Inflammatory macrophage treated with lipopolysaccharide for 1 hour (primary cell): Measurements from ENCODE around the gene ATF7IP.
"Not testable (repeated sequence)": the region's sequence is repeated elsewhere in the genome, so short reads cannot be mapped to it uniquely, and the experiment has no call there.

Experiments used
- DNase-seq, 2 donors: peaks; one replicate each; pipeline ENCODE4 v3.0.0-alpha.2; 2020 to 2022

ATF7IP gene

DNA sequence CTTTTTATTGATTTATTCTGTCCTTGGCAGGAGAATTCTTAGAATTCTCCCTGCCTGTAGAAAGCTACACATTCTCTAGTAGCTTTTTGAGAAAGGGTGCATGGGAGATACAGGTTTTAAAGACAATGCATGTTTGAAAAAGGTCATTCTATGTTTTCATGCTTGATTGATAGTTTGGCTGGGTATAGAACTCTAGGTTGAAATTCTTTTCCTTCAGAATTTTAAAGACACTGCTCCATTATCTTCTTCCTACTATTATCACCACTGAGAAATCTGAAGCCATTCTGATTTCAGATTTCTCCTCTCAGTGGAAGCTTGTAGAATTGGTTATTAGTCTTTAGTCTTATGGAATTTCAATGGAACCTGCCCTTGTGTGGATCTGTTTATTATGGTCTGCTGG is 14.0 kb downstream of the ATF7IP start:
- no peak for DNase-seq

- peak; percentile 85 to 88 for DNase-seq
Measured at GRCh38 chr12:14384783-14385638, 19.5 kb downstream of the ATF7IP start.

- peak; percentile 48 to 53 for DNase-seq
Measured at GRCh38 chr12:14387219-14387871, 21.9 kb downstream of the ATF7IP start.

GRCh38 chr12:14390449-14390848 is 25.0 kb downstream of the ATF7IP start:
- DNase-seq, result no peak

- DNase-seq, result no peak
Measured at GRCh38 chr12:14390870-14391530, 25.5 kb downstream of the ATF7IP start.

GRCh38 chr12:14393751-14394150 is 28.3 kb downstream of the ATF7IP start:
- DNase-seq, result no peak

- peak; percentile 71 to 72 for DNase-seq
Measured at GRCh38 chr12:14394317-14395073, 29.0 kb downstream of the ATF7IP start.

DNA sequence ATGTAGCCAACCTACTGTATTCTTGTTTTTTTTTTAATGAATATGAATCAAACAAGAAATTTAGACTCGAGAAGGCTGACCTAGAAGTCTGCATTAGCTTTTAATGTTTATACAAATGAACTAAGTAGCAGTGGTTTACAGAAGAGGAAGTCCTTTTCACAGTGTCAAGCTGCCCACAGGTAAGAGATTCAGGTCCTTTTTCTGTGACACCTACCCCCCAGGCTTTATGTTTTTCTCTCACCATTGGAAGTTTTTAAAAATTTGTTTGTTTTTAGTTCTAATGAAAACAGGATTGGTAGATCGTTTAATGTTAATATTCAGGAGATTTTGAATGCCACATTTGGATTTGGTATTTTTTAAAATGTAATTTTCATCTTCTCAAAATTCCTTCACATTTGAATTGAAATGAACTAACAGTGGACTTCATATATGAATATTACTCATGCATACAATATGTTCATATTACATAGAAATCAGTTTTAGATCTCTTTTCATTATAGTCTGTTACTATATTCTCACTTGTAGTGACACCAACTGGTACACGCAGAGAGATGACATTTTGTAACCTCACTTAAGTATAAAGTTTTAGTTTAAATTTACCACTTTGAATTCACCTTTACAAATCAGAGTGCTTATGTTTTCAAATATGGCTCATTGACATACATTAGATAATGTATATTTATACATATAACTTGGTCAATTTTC is 29.7 kb downstream of the ATF7IP start:
- no peak for DNase-seq

DNA sequence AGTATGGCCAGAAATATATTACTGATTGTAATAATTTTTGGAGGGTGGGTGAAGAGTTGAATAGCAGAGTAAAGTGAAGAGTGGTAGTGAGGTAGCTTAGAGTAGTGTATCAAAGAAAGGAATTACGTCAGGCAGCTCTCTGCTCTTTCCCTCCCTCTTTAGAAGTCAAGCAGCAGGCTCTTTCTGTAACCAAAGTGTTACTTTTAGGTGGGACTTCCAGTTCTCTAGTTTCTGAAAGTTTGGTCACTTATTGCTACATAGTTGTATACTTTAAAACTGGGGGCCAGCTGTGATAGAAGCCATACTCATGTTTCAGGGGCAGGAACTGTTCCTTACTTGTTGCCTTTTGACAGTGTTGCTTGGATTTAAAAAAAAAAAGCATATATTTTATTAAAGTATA is 30.6 kb downstream of the ATF7IP start:
- no peak for DNase-seq

DNA sequence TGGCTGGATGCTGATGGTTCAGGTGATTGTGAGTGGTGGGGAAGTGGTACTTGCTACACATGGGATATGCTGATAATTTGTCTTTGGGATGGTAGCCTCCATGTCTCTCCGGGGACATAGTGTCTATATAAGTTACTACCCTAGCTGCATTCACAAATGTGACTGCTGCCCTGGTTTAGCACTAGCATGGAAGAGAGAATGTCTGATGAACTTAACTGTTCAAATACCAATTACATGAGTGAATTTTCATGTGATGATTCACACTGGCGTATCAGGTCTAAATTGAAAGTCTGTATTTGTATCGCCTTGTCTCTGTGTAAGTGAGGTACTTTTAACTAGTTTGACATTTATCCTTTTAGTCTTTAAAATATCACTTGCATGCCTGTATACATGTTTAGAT is 34.4 kb downstream of the ATF7IP start:
- no peak for DNase-seq

DNA sequence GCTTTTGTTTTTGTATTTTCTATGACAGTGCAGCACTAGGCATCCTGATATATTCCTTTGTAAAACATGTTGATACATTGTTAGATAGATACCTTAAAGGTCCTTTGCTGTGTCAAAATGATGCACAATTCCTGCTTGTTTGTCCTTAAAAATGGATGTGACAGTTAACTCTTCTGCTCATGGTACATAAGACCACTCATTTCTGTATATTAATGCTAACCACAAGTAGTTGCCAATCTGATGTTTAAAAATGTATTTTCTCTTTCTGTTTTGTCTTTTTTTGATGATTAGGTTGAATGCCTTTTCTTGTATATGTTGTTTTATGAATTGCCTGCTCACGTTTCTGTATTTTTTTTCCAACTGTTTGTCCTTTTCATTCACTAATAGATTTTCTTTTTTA is 35.1 kb downstream of the ATF7IP start:
- no peak for DNase-seq

DNA sequence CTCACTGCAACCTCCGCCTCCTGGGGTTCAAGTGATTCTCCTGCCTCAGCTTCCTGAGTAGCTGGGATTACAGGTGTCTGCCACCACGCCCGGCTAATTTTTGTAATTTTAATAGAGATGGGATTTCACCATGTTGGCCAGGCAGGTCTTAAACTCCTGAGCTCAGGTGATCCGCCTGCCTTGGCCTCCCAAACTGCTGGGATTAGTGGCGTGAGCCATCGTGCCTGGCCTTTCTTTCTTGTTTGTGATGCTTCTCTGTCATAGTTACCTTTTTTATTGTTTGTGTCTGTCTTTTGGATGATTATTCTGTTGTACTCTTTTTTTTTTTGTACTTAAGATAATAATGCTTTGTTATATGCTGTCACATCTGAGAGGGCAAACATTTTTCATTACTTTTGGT is 35.8 kb downstream of the ATF7IP start:
- not testable (repeated sequence) for DNase-seq

- DNase-seq, result no peak
Measured at GRCh38 chr12:14402697-14403096, 37.2 kb downstream of the ATF7IP start.

GRCh38 chr12:14403293-14403692 is 37.8 kb downstream of the ATF7IP start:
- no peak for DNase-seq

DNA sequence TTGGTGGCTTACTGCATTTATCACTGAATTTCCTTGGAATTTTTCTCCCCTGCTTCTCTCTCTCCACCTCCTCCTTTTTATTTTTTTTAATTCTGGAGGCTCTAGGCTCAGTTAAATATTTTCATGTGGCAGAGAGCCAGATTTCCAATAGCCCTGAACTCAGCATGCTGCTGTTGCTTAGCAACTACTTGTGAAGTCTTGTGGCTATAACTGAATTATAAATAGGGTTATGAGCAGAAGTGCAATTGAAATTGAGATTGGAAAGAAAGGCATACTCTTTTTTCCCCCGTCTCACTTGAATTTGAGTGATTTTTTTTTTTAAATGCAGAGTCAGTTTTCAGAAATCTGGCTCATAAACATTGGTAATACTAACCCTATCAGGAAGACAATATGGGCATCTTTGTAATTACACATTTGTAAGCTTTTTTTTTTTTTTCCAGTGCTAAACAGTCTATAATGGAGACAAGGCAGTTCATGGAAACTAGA is 38.3 kb downstream of the ATF7IP start:
- DNase-seq, result no peak

GRCh38 chr12:14405407-14405806 is 39.9 kb downstream of the ATF7IP start:
- not testable (repeated sequence) for DNase-seq

- DNase-seq, result no peak
Measured at GRCh38 chr12:14408208-14408607, 42.7 kb downstream of the ATF7IP start.

DNA sequence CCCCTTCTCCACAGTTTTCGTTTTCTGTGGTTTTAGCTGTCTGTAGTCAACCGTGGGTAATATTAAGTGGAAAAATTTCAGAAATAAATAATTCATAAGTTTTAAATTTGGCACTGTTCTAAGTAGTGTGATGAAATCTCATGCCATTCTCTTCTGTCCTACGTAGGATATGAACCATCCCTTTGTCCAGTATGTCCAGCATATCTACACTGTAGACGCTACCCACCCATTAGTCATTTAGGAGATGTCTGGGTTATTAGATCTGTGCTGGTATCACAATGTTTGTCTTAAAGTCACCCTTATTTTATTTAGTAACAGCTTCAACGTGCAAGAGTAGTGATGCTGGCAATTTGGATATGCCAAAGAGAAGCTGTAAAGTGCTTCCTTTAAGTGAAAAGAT is 44.7 kb downstream of the ATF7IP start:
- no peak for DNase-seq

DNA sequence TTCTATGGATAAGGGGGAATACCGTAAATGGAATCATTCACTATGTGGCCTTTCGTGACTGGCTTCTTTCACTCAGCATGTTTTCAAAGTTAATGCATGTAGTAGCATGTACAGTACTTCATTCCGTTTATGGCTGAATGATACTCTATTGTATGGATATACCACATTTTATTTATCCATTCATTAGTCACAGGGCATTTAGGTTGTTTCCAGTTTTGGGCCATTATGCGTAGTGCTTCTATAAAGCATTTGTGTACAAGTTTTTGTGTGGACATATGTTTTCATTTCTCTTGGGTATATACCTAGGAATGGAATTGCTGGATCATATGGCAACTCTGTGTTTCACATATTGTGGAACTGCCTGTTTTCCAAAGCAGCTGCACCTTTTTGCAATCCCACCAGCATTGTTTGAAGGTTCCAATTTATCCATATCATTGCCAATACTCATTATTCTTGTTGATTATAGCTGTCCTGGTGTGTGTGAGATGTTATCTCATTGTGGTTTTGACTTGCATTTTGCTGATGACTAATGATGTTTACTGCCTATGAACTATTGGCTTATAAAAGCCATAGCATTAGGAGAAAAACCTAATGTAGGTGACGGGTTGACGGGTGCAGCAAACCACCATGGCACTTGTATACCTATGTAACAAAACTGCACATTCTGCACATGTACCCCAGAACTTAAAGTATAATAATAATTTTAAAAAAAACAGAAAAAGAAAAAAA is 45.5 kb downstream of the ATF7IP start:
- DNase-seq, result no peak

DNA sequence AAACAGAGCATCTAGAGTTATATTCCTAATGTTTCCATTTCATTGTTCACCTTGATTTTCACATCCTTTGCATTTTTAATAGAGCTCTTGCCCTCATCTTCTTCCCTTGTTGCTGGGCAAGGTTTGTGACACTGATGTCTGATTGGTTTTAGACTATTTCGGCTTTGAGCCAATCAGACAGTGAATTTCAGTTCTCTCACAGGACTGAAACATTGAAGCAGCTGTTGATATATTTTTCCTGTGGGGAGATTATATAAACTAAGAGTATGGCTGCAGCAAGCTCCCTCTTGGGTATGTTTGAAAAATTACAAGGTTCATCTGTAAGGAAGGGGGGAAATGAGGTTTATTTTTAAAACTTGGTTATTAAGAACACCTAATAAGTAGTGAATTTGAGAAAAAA is 51.2 kb downstream of the ATF7IP start:
- peak; percentile 16 to 22 for DNase-seq

- DNase-seq, result peak; percentile 62 to 77
Measured at GRCh38 chr12:14417715-14418114, 52.2 kb downstream of the ATF7IP start.
